GM12873 (cell line): Measurements from ENCODE around the gene PRC1.

ENCODE experiments used
- TF ChIP-seq, protein P1 (sequence below): IDR thresholded peaks from 2 replicates; pipeline ENCODE4 v1.5.1; 2012; ENCODE audit warnings: low read depth, mild to moderate bottlenecking, moderate library complexity, low read length, control low read depth; ENCODE audit not compliant: insufficient read depth; ENCODE audit errors: missing control alignments

Gene PRC1

DNA sequence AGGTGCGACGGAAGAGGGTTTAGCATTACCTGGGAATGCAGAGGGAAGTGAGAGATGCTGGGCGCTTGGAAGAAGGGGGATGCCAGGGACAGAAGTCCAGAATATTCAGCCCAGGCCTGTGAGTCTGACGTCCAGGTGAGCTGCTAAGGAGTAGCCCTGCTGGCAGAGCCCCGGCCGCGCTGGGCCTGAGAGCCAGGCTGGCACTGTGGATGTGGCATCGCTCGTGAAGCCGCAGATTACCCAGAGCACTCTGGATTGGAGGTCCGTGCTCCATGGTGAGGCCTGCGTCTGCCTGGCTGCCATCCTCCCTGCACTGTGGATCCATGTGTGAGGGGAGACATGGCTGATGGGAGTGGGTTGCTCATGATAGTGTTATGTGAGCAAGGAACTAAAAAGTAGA, 76.8 kb downstream of the PRC1 start:
- TF ChIP-seq, protein P1, sequence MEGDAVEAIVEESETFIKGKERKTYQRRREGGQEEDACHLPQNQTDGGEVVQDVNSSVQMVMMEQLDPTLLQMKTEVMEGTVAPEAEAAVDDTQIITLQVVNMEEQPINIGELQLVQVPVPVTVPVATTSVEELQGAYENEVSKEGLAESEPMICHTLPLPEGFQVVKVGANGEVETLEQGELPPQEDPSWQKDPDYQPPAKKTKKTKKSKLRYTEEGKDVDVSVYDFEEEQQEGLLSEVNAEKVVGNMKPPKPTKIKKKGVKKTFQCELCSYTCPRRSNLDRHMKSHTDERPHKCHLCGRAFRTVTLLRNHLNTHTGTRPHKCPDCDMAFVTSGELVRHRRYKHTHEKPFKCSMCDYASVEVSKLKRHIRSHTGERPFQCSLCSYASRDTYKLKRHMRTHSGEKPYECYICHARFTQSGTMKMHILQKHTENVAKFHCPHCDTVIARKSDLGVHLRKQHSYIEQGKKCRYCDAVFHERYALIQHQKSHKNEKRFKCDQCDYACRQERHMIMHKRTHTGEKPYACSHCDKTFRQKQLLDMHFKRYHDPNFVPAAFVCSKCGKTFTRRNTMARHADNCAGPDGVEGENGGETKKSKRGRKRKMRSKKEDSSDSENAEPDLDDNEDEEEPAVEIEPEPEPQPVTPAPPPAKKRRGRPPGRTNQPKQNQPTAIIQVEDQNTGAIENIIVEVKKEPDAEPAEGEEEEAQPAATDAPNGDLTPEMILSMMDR = no peak

DNA sequence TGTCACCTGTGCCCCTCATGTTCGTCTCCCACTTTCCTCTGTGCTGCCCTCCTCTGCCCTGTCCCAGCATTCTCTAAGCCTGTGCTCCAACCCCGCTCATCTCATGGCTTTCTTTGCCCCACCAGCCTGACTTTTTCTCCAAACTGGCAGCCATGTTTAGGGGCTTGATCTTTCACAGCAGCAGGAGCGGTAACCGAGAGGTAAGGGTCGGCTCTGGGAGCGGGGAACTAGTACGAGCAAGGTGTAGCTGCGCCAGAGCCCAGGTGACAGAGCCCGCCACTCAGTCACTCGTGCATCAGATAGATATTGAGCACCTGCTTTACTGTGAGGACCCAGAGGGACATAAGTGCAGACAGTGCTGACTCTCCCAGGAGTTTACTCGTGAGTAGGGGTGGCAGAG, 77.9 kb downstream of the PRC1 start:
- TF ChIP-seq, protein P1 = no peak
